Measurements from ENCODE around the gene DCAKD. TPM values are rescaled to one million over a fixed set of nuclear protein-coding genes. Genes with fewer than 3 reads are reported as not detected.

Gene DCAKD, protein sequence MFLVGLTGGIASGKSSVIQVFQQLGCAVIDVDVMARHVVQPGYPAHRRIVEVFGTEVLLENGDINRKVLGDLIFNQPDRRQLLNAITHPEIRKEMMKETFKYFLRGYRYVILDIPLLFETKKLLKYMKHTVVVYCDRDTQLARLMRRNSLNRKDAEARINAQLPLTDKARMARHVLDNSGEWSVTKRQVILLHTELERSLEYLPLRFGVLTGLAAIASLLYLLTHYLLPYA
- total RNA-seq (2022; extraction: Qiagen RNA extraction) = 14.4 to 20.1 TPM (median 18.1 TPM) in 5 replicates

DNA sequence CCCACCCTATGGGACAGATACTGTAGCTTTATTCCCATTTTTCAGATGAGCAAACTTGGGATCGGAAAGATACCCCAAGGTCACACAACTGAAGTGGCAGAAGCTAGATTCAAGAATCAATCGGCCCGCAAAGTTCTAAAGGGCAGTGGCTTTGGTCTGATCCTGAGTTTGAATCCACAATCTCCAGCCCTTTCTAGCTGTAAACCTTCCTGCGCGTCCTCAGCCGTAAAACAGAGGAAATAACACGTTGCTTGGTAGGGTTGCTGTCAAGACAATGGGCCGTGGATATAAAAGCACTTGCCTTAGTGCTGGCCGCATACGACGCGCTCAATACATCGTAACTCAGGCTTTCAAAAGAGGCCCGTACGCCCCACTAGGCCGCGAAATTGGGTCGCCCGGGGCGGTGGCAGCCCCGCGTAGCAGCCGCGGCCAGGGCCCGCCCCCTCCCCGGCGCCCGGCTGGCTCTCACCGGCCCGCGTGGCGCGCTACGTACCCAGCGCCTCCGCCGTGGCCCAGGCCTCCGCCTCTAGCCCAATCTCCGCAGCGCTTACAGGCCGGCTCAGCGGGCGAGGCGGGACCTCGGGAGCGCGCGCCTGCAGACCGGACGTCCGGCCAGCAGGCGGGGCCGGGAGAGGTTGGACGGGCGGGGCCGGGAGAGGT, at the start of gene DCAKD:
DCAKD (minus strand) TSS at position 573 of the 660 bp plus-strand sequence. CDS start 16,747 bp downstream, outside the sequence.

DNA sequence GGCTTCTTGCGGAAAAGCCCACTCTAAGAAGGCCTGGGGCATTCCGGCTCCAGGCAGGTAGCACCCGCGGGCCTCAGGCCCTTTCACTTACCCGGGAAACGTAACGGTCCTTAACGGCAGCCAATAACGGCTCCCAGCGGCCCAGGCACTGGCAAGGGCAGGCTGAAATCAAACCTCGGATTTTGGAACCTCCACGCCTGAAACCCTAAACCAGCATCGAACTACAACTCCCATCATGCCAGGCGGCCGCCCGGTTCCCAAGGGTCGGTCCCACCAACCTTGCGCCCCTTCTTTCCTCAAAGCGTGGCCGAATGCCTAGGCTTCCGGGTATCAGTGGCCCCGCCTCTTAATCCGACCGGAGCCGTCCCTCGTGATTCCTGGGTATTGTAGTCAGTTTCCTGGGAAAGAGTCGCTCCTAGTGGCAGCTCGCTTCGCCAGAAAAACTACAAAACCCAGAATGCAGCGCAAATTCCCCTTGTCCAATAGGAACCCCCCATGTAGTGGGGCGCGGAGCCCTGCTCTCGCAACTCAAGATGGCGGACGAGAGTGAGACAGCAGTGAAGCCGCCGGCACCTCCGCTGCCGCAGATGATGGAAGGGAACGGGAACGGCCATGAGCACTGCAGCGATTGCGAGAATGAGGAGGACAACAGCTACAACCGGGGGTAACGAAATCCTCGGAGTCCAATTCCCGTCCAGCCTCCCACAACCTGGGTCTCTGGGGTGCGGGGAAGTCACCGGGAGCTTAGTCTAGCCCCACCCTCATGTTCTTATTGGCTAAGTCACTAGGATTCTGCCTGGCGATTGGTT, 9.6 kb upstream of the DCAKD start, which contains the start of gene NMT1:
NMT1 (plus strand) TSS at position 521 of the 809 bp plus-strand sequence; CDS start at position 534, 13 bp downstream.

Other genes starting within 250 kb of the DCAKD start
- gene GJC1, start 221.3 kb downstream of the DCAKD start, total RNA-seq (2022; extraction: Qiagen RNA extraction) = 24.4 to 34.2 TPM (median 32.2 TPM) in 5 replicates
- not detected in 5 replicates for gene HIGD1B, start 203.7 kb downstream of the DCAKD start, total RNA-seq (2022; extraction: Qiagen RNA extraction)
- 142 to 168 TPM (median 157 TPM) in 5 replicates for gene EFTUD2, start 152.2 kb downstream of the DCAKD start, total RNA-seq (2022; extraction: Qiagen RNA extraction)
- gene GFAP, start 136.1 kb downstream of the DCAKD start, total RNA-seq (2022; extraction: Qiagen RNA extraction) = 0.37 to 0.66 TPM (median 0.61 TPM) in 5 replicates
- gene KIF18B, start 103.9 kb downstream of the DCAKD start, total RNA-seq (2022; extraction: Qiagen RNA extraction) = 23.4 to 41.8 TPM (median 41.7 TPM) in 5 replicates
- 15.9 to 33.2 TPM (median 27.2 TPM) in 5 replicates for gene C1QL1, start 83.3 kb downstream of the DCAKD start, total RNA-seq (2022; extraction: Qiagen RNA extraction)
- gene NMT1, start 9.7 kb upstream of the DCAKD start, total RNA-seq (2022; extraction: Qiagen RNA extraction) = 225 to 369 TPM (median 244 TPM) in 5 replicates
- gene PLCD3, start 80.9 kb upstream of the DCAKD start, total RNA-seq (2022; extraction: Qiagen RNA extraction) = 124 to 185 TPM (median 158 TPM) in 5 replicates
- gene ACBD4, start 84.1 kb upstream of the DCAKD start, total RNA-seq (2022; extraction: Qiagen RNA extraction) = 6.3 to 8.0 TPM (median 6.8 TPM) in 5 replicates
- 39.3 to 50.1 TPM (median 45.0 TPM) in 5 replicates for gene HEXIM1, start 96.8 kb upstream of the DCAKD start, total RNA-seq (2022; extraction: Qiagen RNA extraction)
- gene HEXIM2, start 110.2 kb upstream of the DCAKD start, total RNA-seq (2022; extraction: Qiagen RNA extraction) = 10.5 to 17.7 TPM (median 15.0 TPM) in 5 replicates
- 22.1 to 35.1 TPM (median 33.5 TPM) in 5 replicates for gene FMNL1, start 170.3 kb upstream of the DCAKD start, total RNA-seq (2022; extraction: Qiagen RNA extraction)
- gene SPATA32, start 210.5 kb upstream of the DCAKD start, total RNA-seq (2022; extraction: Qiagen RNA extraction) = 0.08 to 0.14 TPM (median 0.12 TPM) in 5 replicates